ELR (cell line): ENCODE measurements around the gene BMAL2.

Source experiments
- DNase-seq: peaks from one replicate; pipeline ENCODE4 v3.0.0-alpha.2; 2015; ENCODE audit warnings: low read depth

The BMAL2 gene

GRCh38 chr12:27332714-27333402 is at the start of gene BMAL2:
TSS of gene BMAL2 (plus strand) at chr12:27332836. CDS start at chr12:27333073, 237 bp downstream.
- peak; percentile 68 for DNase-seq

GRCh38 chr12:27284021-27284420 is 48.6 kb upstream of the BMAL2 start:
- DNase-seq = no peak

GRCh38 chr12:27284751-27285150 is 47.9 kb upstream of the BMAL2 start:
- DNase-seq = peak; percentile 71

- peak; percentile 21 for DNase-seq
Observed at GRCh38 chr12:27285403-27285802, 47.2 kb upstream of the BMAL2 start.

- peak; percentile 13 for DNase-seq
Observed at GRCh38 chr12:27289414-27289813, 43.2 kb upstream of the BMAL2 start.

GRCh38 chr12:27290501-27291168 is 42.0 kb upstream of the BMAL2 start:
- no peak for DNase-seq

- DNase-seq = no peak
Observed at GRCh38 chr12:27291862-27292261, 40.8 kb upstream of the BMAL2 start.

GRCh38 chr12:27292718-27293117 is 39.9 kb upstream of the BMAL2 start:
- DNase-seq = no peak

- DNase-seq = no peak
Observed at GRCh38 chr12:27293463-27293862, 39.2 kb upstream of the BMAL2 start.

- DNase-seq = no peak
Observed at GRCh38 chr12:27296674-27297073, 36.0 kb upstream of the BMAL2 start.

- DNase-seq = no peak
Observed at GRCh38 chr12:27297566-27297965, 35.1 kb upstream of the BMAL2 start.

- DNase-seq = no peak
Observed at GRCh38 chr12:27299102-27299501, 33.5 kb upstream of the BMAL2 start.

GRCh38 chr12:27300226-27300625 is 32.4 kb upstream of the BMAL2 start:
- DNase-seq = no peak

GRCh38 chr12:27303139-27304111 is 29.2 kb upstream of the BMAL2 start:
- no peak for DNase-seq

- DNase-seq = no peak
Observed at GRCh38 chr12:27304856-27305255, 27.8 kb upstream of the BMAL2 start.

- DNase-seq = peak; percentile 68
Observed at GRCh38 chr12:27305673-27306456, 26.8 kb upstream of the BMAL2 start.

GRCh38 chr12:27309293-27309994 is 23.2 kb upstream of the BMAL2 start:
- DNase-seq = no peak

- DNase-seq = no peak
Observed at GRCh38 chr12:27309995-27310315, 22.7 kb upstream of the BMAL2 start.

GRCh38 chr12:27316947-27317346 is 15.7 kb upstream of the BMAL2 start:
- DNase-seq = no peak

GRCh38 chr12:27319409-27319808 is 13.2 kb upstream of the BMAL2 start:
- peak; percentile 82 for DNase-seq

GRCh38 chr12:27319848-27320247 is 12.8 kb upstream of the BMAL2 start:
- DNase-seq = no peak
